ENCODE data around the gene NFASC. TPM values are rescaled to one million over a fixed set of nuclear protein-coding genes. Genes with fewer than 3 reads are reported as not detected.

The NFASC gene
- total and polyA plus RNA-seq, 7 donors, result 0.46 to 105 (median 17.6) TPM

- no peak for DNase-seq
- no peaks in the 10 kb centered on the region for H3K27me3 ChIP-seq
- H3K4me1 ChIP-seq, result peaks cover 0 to 6% (median 5%) of the 10 kb centered on the region in 4 donors
- H3K9me3 ChIP-seq, result no peaks in the 10 kb centered on the region
- no peak overlapping the region for H3K27ac ChIP-seq
- no peak overlapping the region for H3K4me3 ChIP-seq
- TF ChIP-seq EP300 (IDR thresholded peaks at IDR 0.05) (no peak), POLR2AphosphoS5 (IDR thresholded peaks at IDR 0.05) (no peak), POLR2A (IDR thresholded peaks at IDR 0.05) (no peak)
- 95 to 96% methylated on average over 9 of the region's 9 CpGs for WGBS, 2 donors
- H3K36me3 ChIP-seq, result peaks cover 0 to 7% (median under 1%) of the 10 kb centered on the region in 4 donors
- intact Hi-C loops (cut with DNase I), result no loop called here
Measured at GRCh38 chr1:204946640-204947039, 76.0 kb downstream of the NFASC start.

GRCh38 chr1:204947338-204947737 is 76.7 kb downstream of the NFASC start:
- 86 to 87% methylated on average over 8 of the region's 8 CpGs for WGBS, 2 donors
- no peaks in the 10 kb centered on the region for H3K9me3 ChIP-seq
- intact Hi-C loops (cut with DNase I), result no loop called here
- TF ChIP-seq, protein P1, sequence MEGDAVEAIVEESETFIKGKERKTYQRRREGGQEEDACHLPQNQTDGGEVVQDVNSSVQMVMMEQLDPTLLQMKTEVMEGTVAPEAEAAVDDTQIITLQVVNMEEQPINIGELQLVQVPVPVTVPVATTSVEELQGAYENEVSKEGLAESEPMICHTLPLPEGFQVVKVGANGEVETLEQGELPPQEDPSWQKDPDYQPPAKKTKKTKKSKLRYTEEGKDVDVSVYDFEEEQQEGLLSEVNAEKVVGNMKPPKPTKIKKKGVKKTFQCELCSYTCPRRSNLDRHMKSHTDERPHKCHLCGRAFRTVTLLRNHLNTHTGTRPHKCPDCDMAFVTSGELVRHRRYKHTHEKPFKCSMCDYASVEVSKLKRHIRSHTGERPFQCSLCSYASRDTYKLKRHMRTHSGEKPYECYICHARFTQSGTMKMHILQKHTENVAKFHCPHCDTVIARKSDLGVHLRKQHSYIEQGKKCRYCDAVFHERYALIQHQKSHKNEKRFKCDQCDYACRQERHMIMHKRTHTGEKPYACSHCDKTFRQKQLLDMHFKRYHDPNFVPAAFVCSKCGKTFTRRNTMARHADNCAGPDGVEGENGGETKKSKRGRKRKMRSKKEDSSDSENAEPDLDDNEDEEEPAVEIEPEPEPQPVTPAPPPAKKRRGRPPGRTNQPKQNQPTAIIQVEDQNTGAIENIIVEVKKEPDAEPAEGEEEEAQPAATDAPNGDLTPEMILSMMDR (IDR thresholded peaks at IDR 0.05), result no peak
- TF ChIP-seq EP300 (IDR thresholded peaks at IDR 0.05), result no peak
- no peak for TF ChIP-seq POLR2A (IDR thresholded peaks at IDR 0.05)
- TF ChIP-seq POLR2AphosphoS5 (IDR thresholded peaks at IDR 0.05), result no peak
- no peaks in the 10 kb centered on the region for H3K27me3 ChIP-seq
- no peaks in the 10 kb centered on the region for H3K4me1 ChIP-seq
- DNase-seq, result no peak
- no peak overlapping the region for H3K4me3 ChIP-seq
- H3K27ac ChIP-seq, result no peak overlapping the region
- H3K36me3 ChIP-seq, result peaks cover 0 to 7% (median 3%) of the 10 kb centered on the region in 4 donors

- no peak for TF ChIP-seq POLR2A (IDR thresholded peaks at IDR 0.05)
- TF ChIP-seq EP300 (IDR thresholded peaks at IDR 0.05), result no peak
- no peak for TF ChIP-seq POLR2AphosphoS5 (IDR thresholded peaks at IDR 0.05)
- TF ChIP-seq, protein P1 (IDR thresholded peaks at IDR 0.05), result no peak
- Histone ChIP-seq H3K27me3 (no peaks in the 10 kb centered on the region), H3K27ac (no peak overlapping the region), H3K4me1 (no peaks in the 10 kb centered on the region), H3K4me3 (no peak overlapping the region), H3K9me3 (no peaks in the 10 kb centered on the region), H3K36me3 (peaks cover 0 to 7% (median 4%) of the 10 kb centered on the region in 4 donors)
- WGBS, 2 donors, result 65 to 72% methylated on average over 6 of the region's 6 CpGs
- DNase-seq, result no peak
- intact Hi-C loops (cut with DNase I), result no loop called here
Measured at GRCh38 chr1:204947747-204948146, 77.1 kb downstream of the NFASC start.

- DNase-seq, result no peak
- TF ChIP-seq POLR2AphosphoS5 (IDR thresholded peaks at IDR 0.05) (no peak), POLR2A (IDR thresholded peaks at IDR 0.05) (no peak), EP300 (IDR thresholded peaks at IDR 0.05) (no peak)
- TF ChIP-seq, protein P1 (IDR thresholded peaks at IDR 0.05), result no peak
- intact Hi-C loops (cut with DNase I), result no loop called here
- WGBS, 2 donors, result 71 to 73% methylated on average over 13 of the region's 13 CpGs
- no peaks in the 10 kb centered on the region for H3K4me1 ChIP-seq
- H3K27me3 ChIP-seq, result no peaks in the 10 kb centered on the region
- peaks cover 0 to 21% (median 14%) of the 10 kb centered on the region in 4 donors for H3K36me3 ChIP-seq
- no peak overlapping the region for H3K4me3 ChIP-seq
- H3K9me3 ChIP-seq, result no peaks in the 10 kb centered on the region
- no peak overlapping the region for H3K27ac ChIP-seq
Measured at GRCh38 chr1:204950353-204951001, 79.8 kb downstream of the NFASC start.

DNA sequence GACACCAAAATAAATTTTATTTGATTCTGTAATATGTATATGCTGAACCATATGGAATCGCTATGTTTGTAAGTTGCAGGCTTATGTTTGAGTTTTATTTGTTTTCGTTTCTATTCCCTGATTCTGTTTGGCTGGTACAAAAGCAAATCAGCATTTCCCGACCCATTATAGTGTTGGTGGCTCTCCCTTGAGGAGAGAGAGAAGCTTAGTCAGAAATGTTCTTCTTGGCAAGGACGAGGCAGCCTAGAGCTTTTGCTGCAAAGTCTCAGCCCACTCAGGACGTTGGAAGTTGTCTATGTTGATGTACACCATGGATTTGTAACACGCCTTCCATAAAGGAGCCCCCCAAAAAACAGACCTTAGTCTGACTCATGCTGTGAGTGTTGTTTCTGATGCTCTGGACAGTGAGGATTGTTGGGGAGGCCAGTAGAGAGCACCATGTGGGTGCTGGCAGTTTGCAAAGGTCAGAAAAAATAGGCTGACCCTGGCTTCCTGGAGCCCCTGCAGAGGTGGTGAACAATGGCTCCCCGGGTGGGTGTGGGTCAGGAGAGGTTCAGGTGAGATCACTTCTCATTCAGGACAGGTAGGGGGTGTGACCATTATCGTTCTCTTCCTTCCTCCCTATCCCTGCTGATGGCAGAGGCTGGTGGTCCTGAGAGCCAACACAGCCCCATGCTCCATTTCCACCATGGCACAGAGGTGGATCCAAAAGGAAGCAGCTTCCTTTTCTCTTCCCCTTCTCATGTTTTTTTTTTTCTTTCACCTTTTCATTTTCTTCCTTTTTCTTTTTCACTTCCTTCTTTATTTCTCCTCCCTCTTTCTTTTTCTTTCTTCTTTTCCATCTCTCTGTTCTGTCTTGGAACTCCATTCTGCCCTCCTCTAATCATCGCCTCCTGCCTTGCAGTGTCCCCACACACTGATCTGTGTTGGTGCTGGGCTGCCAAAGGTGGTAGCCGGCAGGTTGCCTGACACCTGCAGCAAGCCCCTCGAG is 88.0 kb downstream of the NFASC start:
- intact Hi-C loops (cut with DNase I), result no loop called here
- H3K27me3 ChIP-seq, result no peaks in the 10 kb centered on the region
- peaks cover 3 to 48% (median 31%) of the 10 kb centered on the region in 4 donors for H3K36me3 ChIP-seq
- TF ChIP-seq EP300 (IDR thresholded peaks at IDR 0.05) (no peak), POLR2A (IDR thresholded peaks at IDR 0.05) (no peak), POLR2AphosphoS5 (IDR thresholded peaks at IDR 0.05) (no peak)
- TF ChIP-seq, protein P1 (IDR thresholded peaks at IDR 0.05), result no peak
- H3K4me1 ChIP-seq, result no peaks in the 10 kb centered on the region
- no peaks in the 10 kb centered on the region for H3K9me3 ChIP-seq
- peak overlapping the region in 1 of 4 donors; percentile 16 for H3K27ac ChIP-seq
- WGBS, 2 donors, result 74 to 79% methylated on average over 11 of the region's 11 CpGs
- no peak overlapping the region for H3K4me3 ChIP-seq
- no peak for DNase-seq

Data from sigmoid colon (tissue), 7 donors.